ENCODE data around the gene GCN1.

GCN1 gene

GRCh38 chr12:120141336-120141735 lies 53.2 kb downstream of the GCN1 start:
- no peak for DNase-seq

GRCh38 chr12:120140603-120141002 lies 53.9 kb downstream of the GCN1 start:
- no peak for DNase-seq

GRCh38 chr12:120139958-120140357 lies 54.6 kb downstream of the GCN1 start:
- DNase-seq = no peak

- DNase-seq = no peak
Observed at GRCh38 chr12:120138366-120138765, 56.1 kb downstream of the GCN1 start.

GRCh38 chr12:120137833-120138232 lies 56.7 kb downstream of the GCN1 start:
- no peak for DNase-seq

- no peak for DNase-seq
Observed at GRCh38 chr12:120136093-120136770, 58.3 kb downstream of the GCN1 start.

GRCh38 chr12:120134307-120134980 lies 60.1 kb downstream of the GCN1 start:
- DNase-seq = no peak

GRCh38 chr12:120132863-120133385 lies 61.6 kb downstream of the GCN1 start:
- no peak for DNase-seq

GRCh38 chr12:120132054-120132836 lies 62.3 kb downstream of the GCN1 start:
- no peak for DNase-seq

- DNase-seq = no peak
Observed at GRCh38 chr12:120131116-120131515, 63.4 kb downstream of the GCN1 start.

- DNase-seq = no peak
Observed at GRCh38 chr12:120130011-120130410, 64.5 kb downstream of the GCN1 start.

GRCh38 chr12:120126635-120127005 lies 67.9 kb downstream of the GCN1 start:
- peak; percentile 17 to 79 for DNase-seq

GRCh38 chr12:120125792-120126634 lies 68.5 kb downstream of the GCN1 start:
- DNase-seq = no peak

GRCh38 chr12:120125029-120125428 lies 69.5 kb downstream of the GCN1 start:
- no peak for DNase-seq

- DNase-seq = no peak
Observed at GRCh38 chr12:120121766-120122293, 72.7 kb downstream of the GCN1 start.

- DNase-seq = no peak
Observed at GRCh38 chr12:120121343-120121742, 73.2 kb downstream of the GCN1 start.

GRCh38 chr12:120119271-120119973 lies 75.1 kb downstream of the GCN1 start:
- DNase-seq = peak in 1 of 2 donors; percentile 38

GRCh38 chr12:120118321-120119061 lies 76.0 kb downstream of the GCN1 start:
- DNase-seq = no peak

GRCh38 chr12:120117961-120118320 lies 76.6 kb downstream of the GCN1 start:
- no peak for DNase-seq

GRCh38 chr12:120116792-120117651 lies 77.5 kb downstream of the GCN1 start:
- peak; percentile 86 to 92 for DNase-seq

Measured in bone marrow (tissue), 2 donors.